Keratinocyte (primary cell): ENCODE results near the gene PDE3A. TPM values are rescaled to one million over a fixed set of nuclear protein-coding genes. Genes with fewer than 3 reads are reported as not detected.

Source experiments
- DNase-seq: peaks from one replicate; pipeline ENCODE4 v3.0.0-alpha.2; 2011; ENCODE audit warnings: low read depth, missing footprints, low spot score
- FAIRE-seq: peaks from 2 replicates; lab custom pipeline; 2011; peaks lifted over from hg19 to GRCh38; lab: Jason Lieb, UNC
- H2AFZ ChIP-seq: 2 replicates; pipeline ENCODE4 v1.6.0; 2012; ENCODE audit warnings: low read length, control low read depth, inconsistent platforms; ENCODE audit not compliant: control insufficient read depth
- H3K27ac ChIP-seq: 2 replicates; pipeline ENCODE4 v1.5.1; 2011; ENCODE audit warnings: low read length; ENCODE audit not compliant: control insufficient read depth, insufficient read depth
- H3K27me3 ChIP-seq: 3 replicates; pipeline ENCODE4 v1.6.0; 2011; ENCODE audit warnings: low read length; ENCODE audit not compliant: control insufficient read depth, insufficient read depth; ENCODE audit errors: extremely low read depth
- H3K36me3 ChIP-seq, 2 experiments: 2 replicates in 1 of 2; 3 replicates in 1 of 2; pipeline ENCODE4 v1.5.1; 2011; ENCODE audit warnings: low read length in 2 of 2, mild to moderate bottlenecking in 1 of 2; ENCODE audit not compliant: control insufficient read depth in 2 of 2, insufficient read depth in 2 of 2; ENCODE audit errors: extremely low read depth in 1 of 2
- H3K4me1 ChIP-seq: 3 replicates; pipeline ENCODE4 v1.5.1; 2011; ENCODE audit warnings: low read length; ENCODE audit not compliant: control insufficient read depth, insufficient read depth; ENCODE audit errors: extremely low read depth
- H3K4me2 ChIP-seq: 3 replicates; pipeline ENCODE4 v1.6.0; 2011; ENCODE audit warnings: low read depth, low read length; ENCODE audit not compliant: control insufficient read depth, insufficient read depth; ENCODE audit errors: extremely low read depth
- H3K4me3 ChIP-seq, 3 experiments: fragments of 200-600 bp in 1 of 3; sonication (generic) in 1 of 3; 2 replicates in 2 of 3; 3 replicates in 1 of 3; pipeline ENCODE4 v1.5.1; 2011 to 2016; ENCODE audit warnings: low read length in 3 of 3, mild to moderate bottlenecking in 3 of 3, control low read depth in 2 of 3, inconsistent platforms in 1 of 3, low read depth in 1 of 3, mixed read lengths in 1 of 3, mixed run types in 1 of 3, moderate library complexity in 1 of 3; ENCODE audit not compliant: control insufficient read depth in 2 of 3, insufficient read depth in 2 of 3; ENCODE audit errors: extremely low read depth in 1 of 3
- H3K79me2 ChIP-seq: 2 replicates; pipeline ENCODE4 v1.6.0; 2012; ENCODE audit warnings: low read length; ENCODE audit not compliant: control insufficient read depth, insufficient read depth
- H3K9ac ChIP-seq: 3 replicates; pipeline ENCODE4 v1.6.0; 2011; ENCODE audit warnings: low read length; ENCODE audit not compliant: control insufficient read depth, insufficient read depth; ENCODE audit errors: extremely low read depth
- H3K9me1 ChIP-seq: 3 replicates; pipeline ENCODE4 v1.6.0; 2011; ENCODE audit warnings: low read length; ENCODE audit not compliant: control insufficient read depth, insufficient read depth; ENCODE audit errors: extremely low read depth
- H3K9me3 ChIP-seq: 2 replicates; pipeline ENCODE4 v1.5.1; 2012; ENCODE audit warnings: low read depth, low read length; ENCODE audit not compliant: control insufficient read depth
- H4K20me1 ChIP-seq: 3 replicates; pipeline ENCODE4 v1.6.0; 2011; ENCODE audit warnings: low read length; ENCODE audit not compliant: control insufficient read depth, insufficient read depth; ENCODE audit errors: extremely low read depth
- EZH2 ChIP-seq: IDR thresholded peaks from one replicate; pipeline ENCODE4 v1.6.1; 2012; ENCODE audit warnings: inconsistent platforms, mild to moderate bottlenecking, low read length, moderate library complexity
- dilution Hi-C: fragments of 300-500 bp; cut with MboI; formaldehyde crosslinking; loops from one replicate; pipeline ENCODE4 v1.7.0; 2020; ENCODE audit warnings: low sequenced_read_pairs; ENCODE audit not compliant: extremely low pct_ligation_motif_present
- polyA plus RNA-seq, 5 experiments: library from polyadenylated mRNA; depleted of rRNA in 3 of 5; stranded (reverse) in 3 of 5; stranded (forward) in 1 of 5; unstranded in 1 of 5; fragments of >200 nt; gene quantifications; 1 replicate in 1 of 5; 2 replicates in 3 of 5; 3 replicates in 1 of 5; pipeline versions ENCODE4 v1.2.1 to v1.2.3, GENCODE V29; 2011 to 2012; ENCODE audit warnings: missing spikeins in 2 of 5, low read depth in 1 of 5, low replicate concordance in 1 of 5
- TF ChIP-seq, protein P1 (sequence below), 3 experiments: IDR thresholded peaks in 1 of 3; conservative IDR thresholded peaks in 1 of 3; optimal IDR thresholded peaks in 1 of 3; 2 replicates in 2 of 3; 3 replicates in 1 of 3; pipeline versions ENCODE3 to v1.5.1; 2011; ENCODE audit warnings: low read length in 3 of 3, mild to moderate bottlenecking in 3 of 3, moderate library complexity in 2 of 3, control low read depth in 1 of 3, inconsistent platforms in 1 of 3; ENCODE audit not compliant: insufficient read depth in 2 of 3; ENCODE audit errors: extremely low read depth in 1 of 3

The PDE3A gene
- polyA plus RNA-seq, 1 donor (not counting 4 experiments of a cell fraction or from before 2014, with no cell fraction given): 0.01 TPM

DNA sequence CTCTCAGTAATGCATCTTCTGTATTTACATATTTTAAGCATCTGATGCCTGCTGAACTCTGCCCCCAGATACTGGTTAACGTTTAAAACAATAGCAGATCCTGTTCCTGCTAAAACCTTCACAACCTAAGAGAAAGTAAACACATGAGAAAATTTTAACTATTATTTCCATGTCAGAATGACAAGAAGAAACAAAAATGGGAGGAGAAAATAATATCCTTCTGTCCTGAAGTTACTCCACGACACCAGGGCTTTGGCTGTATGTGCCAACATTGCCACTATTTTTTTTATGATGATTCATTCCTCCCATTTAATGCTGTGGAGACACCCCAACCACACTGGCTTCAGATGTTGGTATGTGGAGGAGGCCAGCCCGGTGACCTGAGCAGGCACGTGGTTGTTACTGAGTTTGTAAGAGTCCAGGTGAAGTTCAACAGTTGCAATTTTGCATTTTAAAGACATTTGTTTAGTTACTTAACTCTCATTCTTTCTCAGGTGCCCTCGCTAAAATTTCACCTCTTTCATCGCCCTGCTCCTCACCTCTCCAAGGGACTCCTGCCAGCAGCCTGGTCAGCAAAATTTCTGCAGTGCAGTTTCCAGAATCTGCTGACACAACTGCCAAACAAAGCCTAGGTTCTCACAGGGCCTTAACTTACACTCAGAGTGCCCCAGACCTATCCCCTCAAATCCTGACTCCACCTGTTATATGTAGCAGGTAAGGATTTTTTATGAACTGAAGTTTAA, 261.2 kb downstream of the PDE3A start:
- Histone ChIP-seq H3K4me1 (no peaks in the 10 kb centered on the region), H3K4me2 (no peak overlapping the region), H3K4me3 (no peak overlapping the region), H3K27me3 (no peaks in the 10 kb centered on the region), H3K9me3 (no peaks in the 10 kb centered on the region), H4K20me1 (no peaks in the 10 kb centered on the region), H3K9me1 (no peaks in the 10 kb centered on the region), H3K27ac (no peak overlapping the region), H3K9ac (no peak overlapping the region), H2AFZ (no peak overlapping the region), H3K79me2 (no peaks in the 10 kb centered on the region), H3K36me3 (no peaks in the 10 kb centered on the region)
- TF ChIP-seq, protein P1, sequence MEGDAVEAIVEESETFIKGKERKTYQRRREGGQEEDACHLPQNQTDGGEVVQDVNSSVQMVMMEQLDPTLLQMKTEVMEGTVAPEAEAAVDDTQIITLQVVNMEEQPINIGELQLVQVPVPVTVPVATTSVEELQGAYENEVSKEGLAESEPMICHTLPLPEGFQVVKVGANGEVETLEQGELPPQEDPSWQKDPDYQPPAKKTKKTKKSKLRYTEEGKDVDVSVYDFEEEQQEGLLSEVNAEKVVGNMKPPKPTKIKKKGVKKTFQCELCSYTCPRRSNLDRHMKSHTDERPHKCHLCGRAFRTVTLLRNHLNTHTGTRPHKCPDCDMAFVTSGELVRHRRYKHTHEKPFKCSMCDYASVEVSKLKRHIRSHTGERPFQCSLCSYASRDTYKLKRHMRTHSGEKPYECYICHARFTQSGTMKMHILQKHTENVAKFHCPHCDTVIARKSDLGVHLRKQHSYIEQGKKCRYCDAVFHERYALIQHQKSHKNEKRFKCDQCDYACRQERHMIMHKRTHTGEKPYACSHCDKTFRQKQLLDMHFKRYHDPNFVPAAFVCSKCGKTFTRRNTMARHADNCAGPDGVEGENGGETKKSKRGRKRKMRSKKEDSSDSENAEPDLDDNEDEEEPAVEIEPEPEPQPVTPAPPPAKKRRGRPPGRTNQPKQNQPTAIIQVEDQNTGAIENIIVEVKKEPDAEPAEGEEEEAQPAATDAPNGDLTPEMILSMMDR (optimal IDR thresholded peaks at IDR 0.05 in 1 of 3, IDR thresholded peaks at IDR 0.05 in 1 of 3, conservative IDR thresholded peaks at IDR 0.05 in 1 of 3; ENCODE audit: extremely low read depth in 1 of 3, insufficient read depth in 2 of 3, low read length in 3 of 3): no peak
- no peak for TF ChIP-seq EZH2
- FAIRE-seq (no peak), DNase-seq (no peak)
- dilution Hi-C loops: no loop called here

DNA sequence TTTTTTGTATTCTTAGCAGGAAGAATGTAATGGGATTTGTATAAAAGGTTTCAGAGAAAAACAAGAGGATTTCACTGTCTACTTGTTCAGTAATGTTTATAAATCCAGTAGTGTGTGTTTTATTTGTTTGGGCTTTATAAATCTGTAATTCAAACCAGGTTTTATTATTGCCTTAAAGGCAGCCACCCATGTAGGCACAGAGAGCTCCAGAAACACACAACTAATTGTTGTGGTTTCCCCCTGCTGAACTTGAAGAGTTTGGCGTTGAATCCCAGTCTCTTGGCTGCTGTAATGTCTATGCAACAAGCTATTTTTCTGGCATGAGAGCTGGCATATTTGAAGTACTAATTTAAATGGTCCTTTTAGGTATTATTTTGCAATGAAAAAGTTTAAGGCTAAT, 263.4 kb downstream of the PDE3A start:
- Histone ChIP-seq H3K9me3 (no peaks in the 10 kb centered on the region), H3K4me1 (no peaks in the 10 kb centered on the region), H3K9ac (no peak overlapping the region), H3K36me3 (no peaks in the 10 kb centered on the region), H3K4me3 (no peak overlapping the region), H4K20me1 (no peaks in the 10 kb centered on the region), H2AFZ (no peak overlapping the region), H3K4me2 (no peak overlapping the region), H3K79me2 (no peaks in the 10 kb centered on the region), H3K27ac (no peak overlapping the region), H3K9me1 (no peaks in the 10 kb centered on the region), H3K27me3 (no peaks in the 10 kb centered on the region)
- FAIRE-seq (no peak), DNase-seq (no peak)
- dilution Hi-C loops: no loop called here
- TF ChIP-seq, protein P1 (optimal IDR thresholded peaks at IDR 0.05 in 1 of 3, IDR thresholded peaks at IDR 0.05 in 1 of 3, conservative IDR thresholded peaks at IDR 0.05 in 1 of 3; ENCODE audit: extremely low read depth in 1 of 3, insufficient read depth in 2 of 3, low read length in 3 of 3): no peak
- no peak for TF ChIP-seq EZH2
